ENCODE results near the gene TLE5.
"Not testable (repeated sequence)": the region's sequence is repeated elsewhere in the genome, so short reads cannot be mapped to it uniquely, and the experiment has no call there.

TLE5 gene

GRCh38 chr19:3020321-3020960 is 41.9 kb downstream of the TLE5 start:
- DNase-seq: no peak

- DNase-seq: no peak
Measured at GRCh38 chr19:3019211-3019854, 43.0 kb downstream of the TLE5 start.

GRCh38 chr19:3017923-3018322 is 44.4 kb downstream of the TLE5 start:
- DNase-seq: no peak

GRCh38 chr19:3015126-3016057 is 46.9 kb downstream of the TLE5 start:
- no peak for DNase-seq

- DNase-seq: no peak
Measured at GRCh38 chr19:3014135-3014534, 48.2 kb downstream of the TLE5 start.

- no peak for DNase-seq
Measured at GRCh38 chr19:3013263-3013725, 49.0 kb downstream of the TLE5 start.

GRCh38 chr19:3012621-3013262 is 49.6 kb downstream of the TLE5 start:
- no peak for DNase-seq

GRCh38 chr19:3012059-3012458 is 50.2 kb downstream of the TLE5 start:
- not testable (repeated sequence) for DNase-seq

- DNase-seq: no peak
Measured at GRCh38 chr19:3010871-3011270, 51.4 kb downstream of the TLE5 start.

GRCh38 chr19:3008994-3009393 is 53.3 kb downstream of the TLE5 start:
- DNase-seq: no peak

- DNase-seq: no peak
Measured at GRCh38 chr19:3007975-3008374, 54.3 kb downstream of the TLE5 start.

GRCh38 chr19:3006075-3006767 is 56.1 kb downstream of the TLE5 start:
- no peak for DNase-seq

GRCh38 chr19:3005345-3005744 is 57.0 kb downstream of the TLE5 start:
- no peak for DNase-seq

GRCh38 chr19:3004522-3004921 is 57.8 kb downstream of the TLE5 start:
- no peak for DNase-seq

GRCh38 chr19:3003046-3003445 is 59.2 kb downstream of the TLE5 start:
- peak in 1 of 3 donors; percentile 14 for DNase-seq

Data from suppressor macrophage treated with lipopolysaccharide for 1 hour (primary cell).